Adrenal gland (tissue), 12 donors: Measurements from ENCODE around the gene WDR6. TPM values are rescaled to one million over a fixed set of nuclear protein-coding genes. Genes with fewer than 3 reads are reported as not detected.

Experiments
- DNase-seq, 7 donors: peaks; one replicate each; pipeline ENCODE4 v3.0.0-alpha.2; 2019 to 2020
- H3K27ac ChIP-seq, 5 donors: fragments of 200-600 bp; sonication (generic) in 4 of 5; 1 replicate in 3 of 5; 2 replicates in 2 of 5; pipeline versions ENCODE4 v1.5.1 to v1.8.0; 2016 to 2020; ENCODE audit warnings: mild to moderate bottlenecking in 1 of 5
- H3K27me3 ChIP-seq: fragments of 200-600 bp; 2 replicates; pipeline ENCODE4 v1.8.0; 2021
- H3K36me3 ChIP-seq, 2 donors: fragments of 200-600 bp; replicated peaks in 1 of 2; 1 replicate in 1 of 2; 2 replicates in 1 of 2; pipeline versions ENCODE4 v1.5.1 to v1.8.0; 2018 to 2022
- H3K4me1 ChIP-seq, 2 donors: fragments of 200-600 bp; replicated peaks in 1 of 2; 1 replicate in 1 of 2; 2 replicates in 1 of 2; pipeline versions ENCODE4 v1.5.1 to v1.8.0; 2018 to 2021
- H3K4me3 ChIP-seq, 4 donors: fragments of 200-600 bp; sonication (generic) in 3 of 4; one replicate each; pipeline ENCODE4 v1.5.1; 2016 to 2018
- H3K9me3 ChIP-seq, 3 donors: fragments of 200-600 bp; sonication (generic) in 1 of 3; replicated peaks in 1 of 3; 1 replicate in 2 of 3; 2 replicates in 1 of 3; pipeline versions ENCODE4 v1.5.1 to v1.8.0; 2016 to 2021
- POLR2A ChIP-seq, 2 donors: fragments of 450-650 bp; IDR thresholded peaks; one replicate each; pipeline ENCODE4 v1.6.1; 2017; ENCODE audit warnings: antibody characterized with exemption in 2 of 2, mild to moderate bottlenecking in 2 of 2, moderate library complexity in 1 of 2
- WGBS, 4 donors: extraction: QIAGEN DNeasy Blood & Tissue Kit in 2 of 4; methylation state at CpG; one replicate each; pipeline versions ENCODE4 v1.1.5 to v1.1.7; 2013 to 2017; 5-methylcytosine and 5-hydroxymethylcytosine counted together
- intact Hi-C, 2 donors: fragments of 100-400 bp; cut with DNase I; formaldehyde crosslinking; loops; one replicate each; pipeline versions ENCODE4 v1.14.1 to v1.15.0; 2022 to 2023
- polyA plus RNA-seq, 3 donors: library from polyadenylated mRNA; stranded (reverse); fragments of 200-250 nt in 2 of 3; fragments of 350-450 nt in 1 of 3; fragmentation: Illumina TruSeq in 1 of 3; extraction: RNeasy Lipid Tissue Mini Kit (QIAGEN cat#74804) in 1 of 3; gene quantifications; one replicate each; pipeline ENCODE4 v1.2.3, GENCODE V29; 2013 to 2014
- total RNA-seq, 9 donors: library from RNA; depleted of rRNA in 4 of 9; stranded (reverse); fragments of >200 nt in 4 of 9; fragments of 120-200 nt in 1 of 9; fragmentation: NEBNext Ultra II Directional in 1 of 9; extraction: Animal tissue kit (Norgen Biotek cat#: 25700) in 1 of 9; gene quantifications; one replicate each; pipeline versions ENCODE4 v1.1.0 to v1.2.4, GENCODE V29; 2013 to 2023
- TF ChIP-seq, protein P1 (sequence below), 6 experiments: fragments of 450-650 bp in 4 of 6; fragments of 200-600 bp in 2 of 6; sonication (generic) in 1 of 6; IDR thresholded peaks; 1 replicate in 5 of 6; 2 replicates in 1 of 6; pipeline versions ENCODE4 v1.5.1 to v1.8.0; 2016 to 2021; ENCODE audit warnings: antibody characterized with exemption in 6 of 6, mild to moderate bottlenecking in 2 of 6, moderate library complexity in 1 of 6
- donor health status: healthy with polysubstance abuse.
- donor health status: Bipolar disorder and iron deficiency.
- donor health status: DM: yes; HTN: yes; CAD: no.
- donor health status: DM: no; HTN: no; CAD: no.
- donor health status: DM: no; HTN: no; CAD: no.
- donor health status: DM: yes; HTN: yes; CAD: no.

WDR6 gene
- total and polyA plus RNA-seq, 12 donors: 86.0 to 699 (median 177) TPM

DNA sequence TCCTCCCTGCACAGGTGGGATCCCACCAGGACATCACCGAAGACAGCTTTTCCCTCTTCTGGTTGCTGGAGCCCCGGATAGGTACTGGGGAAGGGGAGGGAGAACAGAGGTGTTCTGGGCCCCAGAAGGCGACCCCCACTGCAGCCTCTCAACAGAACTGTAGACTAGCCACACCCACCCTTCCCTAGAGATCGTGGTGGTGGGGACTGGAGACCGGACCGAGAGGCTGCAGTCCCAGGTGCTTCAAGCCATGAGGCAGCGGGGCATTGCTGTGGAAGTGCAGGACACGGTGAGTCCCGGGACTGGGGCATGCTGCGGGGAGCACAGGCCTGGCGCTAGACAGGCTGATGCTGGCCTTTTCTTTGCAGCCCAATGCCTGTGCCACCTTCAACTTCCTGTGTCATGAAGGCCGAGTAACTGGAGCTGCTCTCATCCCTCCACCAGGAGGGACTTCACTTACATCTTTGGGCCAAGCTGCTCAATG, 15.5 kb downstream of the WDR6 start:
- intact Hi-C loops: loop anchor here in 1 of 2 donors (10.0 kb wide), 1 partner anchor 1022 kb away; no protein-coding TSS in a partner anchor
- DNase-seq: peak in 2 of 7 donors; percentile 33 to 39
- H3K27me3 ChIP-seq: no peaks in the 10 kb centered on the region
- H3K9me3 ChIP-seq: no peaks in the 10 kb centered on the region
- peaks cover 22 to 37% of the 10 kb centered on the region in 2 donors for H3K4me1 ChIP-seq
- peak overlapping the region in 4 of 5 donors; percentile 98 to 100 (median 100) for H3K27ac ChIP-seq
- H3K36me3 ChIP-seq: peaks cover 0 to 38% of the 10 kb centered on the region in 2 donors
- WGBS, 4 donors: 17 to 25% (median 20%) methylated on average over 4 to 12 of the region's 12 CpGs
- H3K4me3 ChIP-seq: peak overlapping the region in 3 of 4 donors; percentile 1 to 91 (median 74)
- TF ChIP-seq POLR2A (IDR thresholded peaks at IDR 0.05): no peak
- TF ChIP-seq, protein P1, sequence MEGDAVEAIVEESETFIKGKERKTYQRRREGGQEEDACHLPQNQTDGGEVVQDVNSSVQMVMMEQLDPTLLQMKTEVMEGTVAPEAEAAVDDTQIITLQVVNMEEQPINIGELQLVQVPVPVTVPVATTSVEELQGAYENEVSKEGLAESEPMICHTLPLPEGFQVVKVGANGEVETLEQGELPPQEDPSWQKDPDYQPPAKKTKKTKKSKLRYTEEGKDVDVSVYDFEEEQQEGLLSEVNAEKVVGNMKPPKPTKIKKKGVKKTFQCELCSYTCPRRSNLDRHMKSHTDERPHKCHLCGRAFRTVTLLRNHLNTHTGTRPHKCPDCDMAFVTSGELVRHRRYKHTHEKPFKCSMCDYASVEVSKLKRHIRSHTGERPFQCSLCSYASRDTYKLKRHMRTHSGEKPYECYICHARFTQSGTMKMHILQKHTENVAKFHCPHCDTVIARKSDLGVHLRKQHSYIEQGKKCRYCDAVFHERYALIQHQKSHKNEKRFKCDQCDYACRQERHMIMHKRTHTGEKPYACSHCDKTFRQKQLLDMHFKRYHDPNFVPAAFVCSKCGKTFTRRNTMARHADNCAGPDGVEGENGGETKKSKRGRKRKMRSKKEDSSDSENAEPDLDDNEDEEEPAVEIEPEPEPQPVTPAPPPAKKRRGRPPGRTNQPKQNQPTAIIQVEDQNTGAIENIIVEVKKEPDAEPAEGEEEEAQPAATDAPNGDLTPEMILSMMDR (IDR thresholded peaks at IDR 0.05): no peak

DNA sequence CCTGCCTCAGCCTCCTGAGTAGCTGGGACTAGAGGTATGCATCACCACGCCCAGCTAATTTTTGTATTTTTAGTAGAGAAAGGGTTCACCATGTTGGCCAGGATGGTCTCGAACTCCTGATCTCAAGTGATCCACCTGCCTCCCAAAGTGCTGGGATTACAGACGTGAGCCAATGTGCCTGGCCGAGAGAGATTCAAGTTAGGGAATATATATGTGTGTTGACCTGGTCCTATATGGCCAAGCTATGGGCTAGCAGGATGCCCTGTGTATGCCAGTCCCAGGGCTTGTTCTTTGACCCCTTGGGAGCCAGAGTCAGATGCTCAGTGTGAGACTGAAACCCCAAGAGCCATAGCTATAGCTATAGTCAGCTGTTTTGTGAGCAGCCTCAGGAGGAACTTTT, 16.6 kb downstream of the WDR6 start:
- peaks cover 27 to 46% of the 10 kb centered on the region in 2 donors for H3K4me1 ChIP-seq
- no peaks in the 10 kb centered on the region for H3K27me3 ChIP-seq
- DNase-seq: no peak
- H3K27ac ChIP-seq: no peak overlapping the region
- 83 to 95% (median 88%) methylated on average over 4 of the region's 4 CpGs for WGBS, 4 donors
- intact Hi-C loops: loop anchor here in 1 of 2 donors (10.0 kb wide), 1 partner anchor 1021 kb away; no protein-coding TSS in a partner anchor
- H3K4me3 ChIP-seq: no peak overlapping the region
- no peak for TF ChIP-seq POLR2A (IDR thresholded peaks at IDR 0.05)
- TF ChIP-seq, protein P1 (IDR thresholded peaks at IDR 0.05): no peak
- H3K36me3 ChIP-seq: peaks cover 0 to 38% of the 10 kb centered on the region in 2 donors
- H3K9me3 ChIP-seq: no peaks in the 10 kb centered on the region

DNA sequence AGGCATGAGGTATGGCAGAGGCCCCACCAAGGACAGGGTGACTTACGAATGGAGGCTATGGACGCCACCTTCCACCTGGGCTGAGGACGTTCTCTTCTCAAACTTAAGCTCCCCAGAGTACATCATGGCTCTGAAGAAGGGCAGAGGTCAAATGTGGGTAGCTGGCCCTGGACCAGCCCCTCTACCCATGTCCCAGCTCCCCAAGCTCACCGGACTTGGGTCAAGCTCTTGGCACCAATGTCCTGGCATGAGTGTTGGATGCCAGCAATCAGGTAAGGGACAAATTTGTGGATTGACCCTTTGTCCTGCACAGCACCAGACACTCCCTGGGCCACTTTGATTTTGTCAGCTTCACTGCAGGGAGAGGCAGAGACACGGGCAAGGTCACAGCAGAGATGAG, 17.3 kb downstream of the WDR6 start:
- Histone ChIP-seq H3K9me3 (no peaks in the 10 kb centered on the region), H3K4me1 (peaks cover 26 to 43% of the 10 kb centered on the region in 2 donors), H3K27me3 (no peaks in the 10 kb centered on the region), H3K36me3 (peaks cover 0 to 38% of the 10 kb centered on the region in 2 donors), H3K4me3 (no peak overlapping the region), H3K27ac (no peak overlapping the region)
- WGBS, 4 donors: 67 to 75% (median 72%) methylated on average over 4 to 5 of the region's 5 CpGs
- intact Hi-C loops: loop anchor here in 1 of 2 donors (10.0 kb wide), 1 partner anchor 1020 kb away; no protein-coding TSS in a partner anchor
- DNase-seq: peak in 1 of 7 donors; percentile 14
- no peak for TF ChIP-seq POLR2A (IDR thresholded peaks at IDR 0.05)

DNA sequence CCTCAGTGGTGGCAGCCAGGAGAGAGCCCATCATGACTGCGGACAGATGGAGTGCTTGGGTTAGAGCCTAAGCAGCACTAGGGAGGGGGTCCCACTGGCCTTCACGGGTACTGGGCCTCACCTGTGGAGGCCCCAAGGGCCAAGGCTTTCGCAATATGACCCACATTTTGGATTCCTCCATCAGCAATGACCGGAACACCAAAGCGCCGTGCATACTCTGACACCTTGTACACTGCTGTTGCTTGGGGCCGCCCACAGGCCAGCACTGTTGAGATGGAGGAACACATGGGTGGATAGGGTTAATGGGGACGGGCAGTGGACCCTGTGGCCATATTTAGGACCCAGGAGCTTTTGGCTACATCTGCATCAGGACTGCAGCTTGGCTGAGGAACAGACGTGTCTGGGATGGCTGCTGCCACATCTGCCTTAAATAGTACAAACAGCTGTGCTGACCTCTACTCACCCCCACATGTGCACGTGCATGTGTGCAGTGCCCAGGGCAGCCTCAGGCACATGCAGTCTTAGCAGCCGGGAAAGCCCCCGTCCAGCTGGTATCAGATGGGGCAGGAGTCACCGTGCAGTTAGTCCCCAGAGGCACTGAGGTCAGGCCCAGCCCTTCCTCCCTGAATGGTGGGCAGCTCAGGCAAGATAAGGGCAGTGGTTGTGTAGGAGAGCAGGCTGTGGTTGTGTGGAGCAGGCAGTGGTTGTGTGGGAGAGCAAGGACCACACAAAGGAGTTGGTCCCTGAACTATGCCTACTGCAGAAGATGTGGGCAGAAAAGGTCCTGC, 18.0 kb downstream of the WDR6 start:
- Histone ChIP-seq H3K4me3 (no peak overlapping the region), H3K27ac (peak overlapping the region in 1 of 5 donors; percentile 13), H3K9me3 (no peaks in the 10 kb centered on the region), H3K36me3 (peaks cover 0 to 38% of the 10 kb centered on the region in 2 donors), H3K4me1 (peaks cover 23 to 40% of the 10 kb centered on the region in 2 donors), H3K27me3 (no peaks in the 10 kb centered on the region)
- peak in 1 of 7 donors; percentile 25 for DNase-seq
- intact Hi-C loops: loop anchor here in 1 of 2 donors (10.0 kb wide), 1 partner anchor 1020 kb away; no protein-coding TSS in a partner anchor
- WGBS, 4 donors: 68 to 74% (median 70%) methylated on average over 9 to 13 of the region's 13 CpGs
- TF ChIP-seq, protein P1 (IDR thresholded peaks at IDR 0.05): no peak
- no peak for TF ChIP-seq POLR2A (IDR thresholded peaks at IDR 0.05)
